GM04503 (cell line): ENCODE data around the gene FBXO9.
"Not testable (repeated sequence)": the region's sequence is repeated elsewhere in the genome, so short reads cannot be mapped to it uniquely, and the experiment has no call there.

Experiments
- DNase-seq: peaks from one replicate; pipeline ENCODE4 v3.0.0-alpha.2; 2012; ENCODE audit warnings: low read depth

Gene FBXO9

DNA sequence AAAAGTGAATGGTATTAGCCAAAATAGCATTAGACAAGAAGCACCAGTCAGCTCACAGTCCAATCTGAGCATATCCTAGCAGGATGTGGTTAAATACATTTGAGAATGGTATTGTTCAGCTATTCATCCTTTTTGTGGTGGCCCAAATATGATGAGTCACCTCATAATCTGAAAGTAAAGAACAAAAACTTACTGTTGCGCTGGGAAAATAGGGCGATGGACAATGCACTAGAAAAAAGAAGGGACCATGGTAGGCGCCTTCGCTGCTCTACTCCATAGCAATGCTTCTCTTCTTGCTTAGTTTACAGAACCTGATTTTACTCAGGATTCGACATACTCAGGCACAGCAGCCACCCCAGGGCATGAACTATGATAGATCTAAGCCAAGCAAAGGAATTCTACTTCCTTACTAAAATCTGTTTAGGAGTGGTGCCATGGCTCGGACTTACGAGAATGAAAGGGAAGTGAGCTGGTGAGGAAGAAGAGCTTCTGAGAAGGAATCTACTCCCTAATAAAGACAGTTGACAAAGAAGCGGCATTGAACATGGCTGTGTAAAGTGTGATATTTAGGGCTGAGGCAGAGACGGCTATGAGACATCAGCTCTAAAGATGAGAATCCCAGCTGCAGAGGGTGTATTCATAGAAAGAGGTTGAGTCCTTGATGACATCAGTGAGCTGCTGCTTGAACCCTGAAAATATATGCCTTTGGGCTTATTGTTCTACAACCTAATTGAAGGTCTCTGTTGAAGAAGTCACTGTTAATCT, 16.6 kb upstream of the FBXO9 start:
- no peak for DNase-seq

DNA sequence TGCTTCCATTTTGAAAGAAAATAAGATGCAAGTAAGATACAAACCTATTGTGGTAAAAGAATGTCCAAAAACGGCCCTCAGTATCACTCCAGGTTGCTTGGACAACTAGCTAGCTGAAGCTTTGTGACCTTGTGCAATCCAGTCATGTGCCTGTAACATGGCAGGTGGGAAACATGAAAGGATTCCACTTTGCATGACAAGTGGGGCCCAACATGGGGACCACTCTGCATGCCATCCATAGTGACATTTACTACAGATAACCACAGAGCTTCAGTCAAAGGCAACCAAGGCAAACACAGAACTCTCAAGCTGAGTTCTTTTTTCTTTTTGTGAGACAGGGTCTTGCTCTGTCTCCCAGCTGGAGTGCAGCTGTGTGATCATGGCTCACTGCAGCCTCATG, 15.8 kb upstream of the FBXO9 start:
- DNase-seq: no peak

DNA sequence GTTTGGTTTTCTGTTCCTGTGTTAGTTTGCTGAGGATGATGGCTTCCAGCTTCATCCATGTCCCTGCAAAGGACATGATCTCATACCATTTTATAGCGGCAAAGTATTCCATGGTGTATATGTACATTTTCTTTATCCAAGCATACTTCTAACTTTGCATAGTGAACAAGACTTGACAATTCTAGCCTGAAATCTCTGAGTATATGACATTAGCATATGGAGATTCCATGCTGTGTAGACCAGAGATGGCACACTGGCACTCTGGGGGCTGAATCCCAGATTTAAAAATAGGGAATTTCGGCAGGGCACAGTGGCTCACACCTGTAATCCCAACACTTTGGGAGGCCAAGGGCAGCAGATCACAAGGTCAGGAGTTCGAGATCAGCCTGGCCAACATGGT, 13.1 kb upstream of the FBXO9 start:
- not testable (repeated sequence) for DNase-seq

DNA sequence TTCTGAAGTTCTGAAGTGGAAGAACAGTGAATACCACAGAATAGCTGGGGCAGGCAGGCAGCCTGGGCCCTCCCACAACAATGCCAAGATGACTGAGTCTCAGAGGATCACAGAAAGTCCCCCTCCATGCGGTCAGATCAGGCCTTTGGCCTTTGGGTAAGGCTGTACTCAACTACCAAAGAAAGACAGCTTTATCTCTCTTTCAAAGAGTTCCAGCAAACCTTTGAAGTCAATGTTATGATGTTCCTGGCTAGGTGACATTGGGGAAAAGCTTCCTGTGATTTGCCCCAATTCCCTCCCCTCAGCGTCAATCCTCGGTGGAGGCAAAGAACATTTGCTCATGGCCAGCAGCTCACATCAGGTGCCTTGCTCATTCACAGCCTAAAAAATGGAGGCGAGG, 10.7 kb upstream of the FBXO9 start:
- DNase-seq: no peak

DNA sequence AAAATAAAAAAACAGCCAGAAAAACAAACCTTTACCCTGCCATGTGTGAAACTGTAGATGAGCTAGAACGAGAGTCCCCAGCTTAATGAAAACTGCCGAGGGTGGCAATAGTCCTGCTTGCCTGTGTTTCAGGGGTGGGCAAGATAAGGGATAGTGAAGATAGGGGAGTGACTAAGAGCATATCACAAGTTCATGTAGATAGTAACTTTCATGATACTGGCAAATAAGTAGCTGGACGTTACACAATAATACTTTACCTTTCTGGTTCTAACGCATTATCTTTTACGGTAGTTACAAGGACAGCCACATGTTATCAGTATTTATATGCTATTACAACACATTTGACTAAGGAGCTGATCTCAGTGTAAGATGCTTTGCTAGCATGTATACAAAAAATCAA, 9.3 kb upstream of the FBXO9 start:
- DNase-seq: no peak

DNA sequence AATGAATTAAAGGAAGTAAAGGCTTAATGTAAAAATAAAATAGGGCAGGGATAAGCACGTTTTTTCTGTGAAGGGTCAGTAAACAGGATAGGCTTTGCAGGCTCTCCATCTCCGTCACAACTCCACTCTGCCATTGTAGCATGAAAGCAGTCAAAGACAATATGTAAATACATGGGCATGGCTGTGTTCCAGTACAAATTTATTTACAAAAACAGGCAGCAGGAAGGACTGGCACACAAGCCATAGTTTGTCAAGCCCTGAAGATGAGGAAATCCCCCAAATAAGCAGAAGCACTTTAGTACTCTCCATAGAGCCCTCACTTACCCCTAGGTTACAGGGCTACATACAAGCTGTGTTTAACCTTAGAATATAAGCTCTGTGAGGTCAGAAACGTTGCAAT, 8.9 kb upstream of the FBXO9 start:
- no peak for DNase-seq

DNA sequence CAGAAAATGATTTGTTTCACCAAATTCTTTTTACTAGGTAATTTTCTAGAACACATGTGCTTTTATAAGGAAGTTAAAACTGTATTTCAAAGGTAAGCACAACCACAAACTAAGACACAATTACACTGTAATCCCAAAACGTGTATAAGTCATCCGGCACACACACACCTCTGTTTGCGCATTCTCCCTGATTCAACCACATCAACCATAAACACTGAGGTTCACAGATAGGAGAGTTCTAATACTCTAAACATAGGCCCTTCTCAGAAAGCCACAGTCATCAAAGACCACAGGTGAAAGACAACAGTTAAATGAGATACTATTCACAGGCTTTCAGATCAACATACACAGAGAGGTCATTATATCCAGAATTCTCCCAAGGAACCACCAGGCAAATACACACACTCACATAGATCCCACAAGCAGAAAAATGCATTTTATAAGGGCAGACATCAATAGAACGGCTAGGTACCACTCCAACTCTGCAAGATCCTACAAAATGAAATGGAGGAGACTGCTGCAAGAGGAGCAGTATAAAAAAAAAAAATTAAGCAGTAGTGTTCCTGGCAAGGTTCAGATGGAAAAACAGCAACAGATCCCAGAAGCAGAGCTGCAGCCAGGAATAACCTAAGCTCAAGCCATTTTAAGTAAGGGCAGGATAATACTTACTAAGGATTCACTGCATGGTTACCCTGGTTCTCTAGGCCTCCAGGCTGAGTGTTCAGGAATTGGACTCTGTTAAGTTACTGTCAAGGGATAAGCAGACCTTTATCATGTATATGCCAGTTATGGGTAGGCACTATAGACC, 6.6 kb upstream of the FBXO9 start:
- DNase-seq: no peak

DNA sequence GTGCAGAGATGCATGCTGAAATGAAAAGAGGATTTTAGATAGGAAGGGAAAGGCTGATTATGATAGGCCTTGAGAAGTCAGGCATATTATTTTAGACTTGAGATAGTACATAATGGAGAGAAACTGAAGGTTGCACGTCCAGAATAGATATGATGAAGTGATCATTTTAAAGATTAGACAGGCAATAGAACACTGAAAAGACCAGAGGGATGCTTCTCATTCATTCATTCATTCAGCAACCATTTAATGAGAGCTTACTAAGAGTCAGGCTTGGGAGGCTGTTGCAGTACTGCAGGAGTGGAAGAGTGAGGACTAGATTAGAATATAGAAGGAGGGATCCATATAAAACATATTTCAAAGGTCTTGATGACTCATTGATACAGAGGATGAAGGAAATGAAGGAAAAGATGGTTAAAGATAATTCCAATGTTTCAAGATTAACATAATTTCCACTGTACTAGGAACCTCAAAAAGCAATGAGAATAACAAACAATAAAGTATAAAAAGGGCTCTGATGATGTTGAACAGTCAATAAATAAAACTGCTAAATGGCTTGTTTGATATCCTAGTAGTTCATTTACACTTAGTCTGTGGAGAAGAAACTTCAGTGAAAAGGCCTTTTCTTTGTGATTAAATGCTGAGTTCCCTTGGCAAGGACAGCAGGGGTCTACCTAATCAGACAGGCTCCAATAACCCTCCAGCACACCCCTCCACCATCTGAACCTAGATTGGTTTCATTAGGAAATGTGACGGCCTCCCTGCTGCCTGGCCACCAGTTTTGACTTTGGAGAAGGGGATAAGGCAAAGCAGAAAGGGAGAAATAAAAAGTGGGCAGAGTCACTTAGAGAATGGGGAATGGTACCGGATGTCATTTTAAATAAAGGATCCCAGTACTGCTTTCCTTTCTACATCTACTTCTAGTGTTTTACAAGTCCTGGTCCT, 5.3 kb upstream of the FBXO9 start:
- no peak for DNase-seq

DNA sequence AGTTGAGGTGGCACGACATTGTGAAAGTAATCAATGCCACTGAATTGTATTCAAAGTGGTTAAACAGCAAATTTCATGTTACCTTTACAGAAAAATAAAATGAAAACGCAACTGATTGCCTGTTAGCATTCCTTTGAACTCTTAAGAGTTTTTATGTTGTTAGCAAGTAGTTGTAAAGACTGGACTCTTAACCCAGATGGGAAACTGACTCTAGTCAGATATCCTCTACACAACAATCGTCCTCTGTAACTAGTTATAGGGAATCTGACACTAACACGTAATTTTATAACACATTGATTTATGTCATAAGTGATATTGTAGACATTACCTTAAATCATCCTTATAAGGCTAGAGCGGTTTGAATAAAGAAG, 3.0 kb upstream of the FBXO9 start:
- no peak for DNase-seq

DNA sequence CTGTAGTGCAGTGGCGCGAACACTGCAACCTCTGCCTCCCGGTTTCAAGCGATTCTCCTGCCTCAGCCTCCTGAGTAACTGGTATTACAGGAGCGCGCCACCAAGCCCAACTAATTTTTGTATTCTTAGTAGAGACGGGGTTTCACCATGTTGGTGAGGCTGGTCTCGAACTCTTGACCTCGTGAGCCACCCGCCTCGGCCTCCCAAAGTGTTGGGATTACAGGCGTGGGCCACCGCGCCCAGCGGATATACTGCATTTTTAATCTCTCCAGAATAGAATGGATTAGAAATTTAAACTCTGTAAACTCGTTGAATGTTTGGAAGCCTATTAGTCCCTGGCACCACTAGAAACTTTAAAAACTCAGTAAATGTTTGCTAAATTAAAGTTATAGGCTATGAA, 949 bp upstream of the FBXO9 start:
- not testable (repeated sequence) for DNase-seq

DNA sequence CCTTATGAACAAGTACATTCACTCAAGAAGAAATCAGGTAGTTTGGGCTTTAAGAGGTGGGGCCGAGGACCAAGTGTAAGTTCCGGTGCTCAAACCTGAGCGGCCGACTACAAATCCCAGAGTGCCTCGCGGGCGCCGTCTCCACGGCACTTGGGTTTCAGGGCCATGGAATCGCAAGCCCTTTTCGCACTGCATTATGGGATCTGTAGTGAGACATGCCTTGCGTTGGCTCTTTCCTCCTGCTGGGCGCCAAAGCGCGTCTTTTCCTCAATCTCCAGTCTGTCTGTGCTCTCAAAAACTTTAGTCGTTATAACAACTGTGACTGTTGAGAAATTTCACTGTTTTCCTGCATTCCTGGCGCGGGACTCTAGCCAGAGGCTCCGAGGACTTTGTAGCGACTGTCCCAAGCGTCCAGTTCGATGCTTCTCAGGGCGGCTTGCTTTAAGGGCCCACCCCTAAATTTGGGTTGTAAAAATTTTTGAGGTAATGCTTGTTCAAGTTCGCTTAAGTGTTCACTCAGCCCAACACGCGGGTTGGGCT, 408 bp upstream of the FBXO9 start:
- DNase-seq: peak; percentile 86

DNA sequence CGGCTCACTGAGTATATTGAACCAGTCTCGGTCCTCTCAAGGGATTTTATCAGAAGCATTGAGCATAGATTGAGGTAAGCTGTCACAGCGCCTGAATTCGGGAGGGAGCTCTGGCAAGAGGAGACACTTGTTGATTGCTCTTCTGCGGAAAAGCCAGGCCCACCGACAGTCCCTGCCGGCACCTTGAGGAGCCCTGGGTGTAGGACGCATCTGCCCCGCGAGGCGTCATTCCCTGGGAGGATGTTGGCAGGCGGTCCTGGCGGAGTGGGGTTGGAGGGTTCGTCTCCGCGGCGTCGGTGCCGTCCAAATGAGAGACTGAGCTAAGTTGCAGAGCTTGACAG, 843 bp downstream of the FBXO9 start:
- DNase-seq: no peak

DNA sequence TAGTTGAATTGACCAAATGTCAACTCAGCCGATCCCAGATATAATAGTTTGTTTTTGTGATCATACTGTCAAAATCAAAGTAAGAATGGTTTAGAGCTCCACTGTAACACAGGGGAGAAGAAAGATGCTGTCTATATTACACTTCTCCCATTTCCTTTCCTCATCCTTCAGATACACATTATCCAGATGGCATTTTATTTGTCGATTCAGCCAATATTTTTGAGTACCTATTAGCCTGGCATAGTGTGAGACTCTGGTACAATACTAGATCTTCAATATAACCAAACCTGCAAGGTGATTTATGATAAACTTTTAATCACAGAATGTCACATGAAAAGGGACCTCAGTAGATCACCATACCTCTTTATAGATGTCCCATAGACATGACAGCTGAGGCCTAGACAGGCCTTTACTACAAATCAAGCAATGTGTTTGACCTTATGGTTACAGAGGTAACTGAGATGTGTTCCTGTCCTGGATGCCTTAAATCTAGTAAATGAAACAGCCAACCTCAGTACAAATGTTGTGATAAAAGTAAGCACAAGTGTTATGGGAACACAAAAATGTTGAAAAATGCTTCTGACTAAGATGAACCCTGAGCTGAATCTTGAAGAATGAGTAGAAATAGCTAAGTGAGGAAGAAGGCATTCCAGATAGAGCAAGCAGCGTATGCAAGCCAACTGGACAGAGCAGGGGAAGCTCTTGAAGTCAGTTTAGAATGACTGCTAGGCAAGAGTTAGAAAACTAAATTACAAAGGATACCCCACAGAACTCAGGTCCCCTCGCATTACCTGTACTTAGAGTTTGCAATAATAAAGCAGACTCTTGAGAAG, 1.9 kb downstream of the FBXO9 start:
- no peak for DNase-seq

DNA sequence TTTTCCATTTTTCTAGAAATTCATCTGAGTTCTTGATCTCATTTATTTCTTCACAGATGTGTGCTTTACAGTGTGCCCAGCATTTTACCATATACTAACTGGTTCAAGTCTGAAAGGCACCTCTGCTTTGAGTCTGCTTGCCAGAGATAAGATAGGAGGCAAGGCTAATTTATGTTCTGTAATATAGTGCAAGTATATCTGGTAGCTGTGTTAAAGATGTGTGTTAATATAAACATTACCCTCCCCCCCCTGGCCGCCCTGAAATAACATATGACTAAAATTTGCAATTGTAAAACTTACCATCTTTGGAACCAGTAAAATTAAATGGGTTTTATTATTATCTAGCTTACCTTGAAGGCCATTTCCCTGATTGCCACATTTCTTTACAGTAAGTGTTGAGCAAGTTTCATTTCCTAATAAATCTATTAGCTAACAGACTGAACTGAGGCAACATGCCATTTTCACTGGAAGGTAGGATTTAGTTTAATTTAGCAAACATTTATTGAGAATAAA, 2.7 kb downstream of the FBXO9 start:
- no peak for DNase-seq

DNA sequence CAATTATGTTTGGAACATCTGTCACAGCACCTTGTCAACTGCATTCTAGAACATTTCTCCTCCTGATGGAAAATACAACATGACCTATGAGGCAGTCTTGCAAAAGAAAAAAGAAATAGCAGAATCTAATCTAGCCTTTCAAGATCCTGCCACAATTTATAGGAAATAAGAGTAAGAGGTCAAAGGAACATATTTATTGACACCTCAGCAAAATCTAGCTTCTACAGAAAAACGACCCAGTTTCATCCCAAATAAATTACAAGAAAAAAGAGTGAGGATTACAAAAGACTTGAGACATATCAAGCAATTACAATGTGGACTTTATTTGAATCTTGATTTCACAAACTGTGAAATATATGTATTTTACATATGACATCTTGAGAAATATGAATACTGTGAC, 4.2 kb downstream of the FBXO9 start:
- no peak for DNase-seq

DNA sequence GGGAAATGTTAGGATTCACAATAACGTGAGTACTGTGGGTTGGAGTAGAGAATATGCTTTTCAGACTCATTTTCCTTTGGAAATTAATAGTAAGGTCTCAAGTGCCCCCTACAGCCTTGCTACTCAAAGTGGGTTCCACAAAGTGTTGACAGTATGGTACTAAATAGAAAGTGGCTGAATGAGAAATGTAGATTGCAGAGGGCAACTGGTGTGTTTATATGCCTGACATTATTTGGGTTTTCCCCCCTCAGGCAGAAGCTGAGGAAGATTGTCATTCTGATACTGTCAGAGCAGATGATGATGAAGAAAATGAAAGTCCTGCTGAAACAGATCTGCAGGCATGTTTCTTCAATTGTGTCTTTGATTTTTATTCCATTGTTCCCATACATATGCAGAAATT, 5.6 kb downstream of the FBXO9 start:
- no peak for DNase-seq

DNA sequence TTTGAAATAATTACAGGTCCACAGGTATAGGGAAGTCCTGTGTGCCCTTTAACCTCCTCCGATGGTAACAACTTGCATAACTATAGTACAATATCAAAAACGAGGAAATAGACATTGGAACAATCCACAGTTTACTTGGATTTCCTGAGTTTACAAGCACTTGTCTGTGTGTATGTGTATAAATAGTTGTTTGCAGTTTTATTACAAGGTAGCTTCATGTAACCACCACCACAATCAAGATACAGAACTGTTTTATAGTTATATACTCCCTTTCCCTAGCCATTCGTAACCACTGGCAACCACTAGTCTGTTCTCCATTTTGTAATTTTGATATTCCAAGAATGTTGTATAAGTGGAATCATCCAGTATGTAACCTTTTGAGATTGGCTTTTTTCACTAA, 9.1 kb downstream of the FBXO9 start:
- no peak for DNase-seq

DNA sequence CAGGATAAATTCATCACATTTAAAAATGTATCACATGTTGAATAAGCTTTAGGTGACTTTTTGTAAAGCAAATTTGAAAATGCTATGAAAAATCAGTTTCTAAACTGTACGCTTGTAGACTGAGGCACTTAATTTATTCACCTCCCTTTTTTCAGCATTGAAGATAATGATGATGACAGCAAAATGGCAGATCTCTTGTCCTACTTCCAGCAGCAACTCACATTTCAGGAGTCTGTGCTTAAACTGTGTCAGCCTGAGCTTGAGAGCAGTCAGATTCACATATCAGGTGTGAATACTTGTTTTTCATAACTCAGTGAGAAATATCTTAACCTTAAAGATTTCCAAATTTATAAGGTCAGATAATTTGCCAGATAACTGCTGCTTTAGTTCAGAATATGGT, 15.6 kb downstream of the FBXO9 start:
- DNase-seq: no peak

DNA sequence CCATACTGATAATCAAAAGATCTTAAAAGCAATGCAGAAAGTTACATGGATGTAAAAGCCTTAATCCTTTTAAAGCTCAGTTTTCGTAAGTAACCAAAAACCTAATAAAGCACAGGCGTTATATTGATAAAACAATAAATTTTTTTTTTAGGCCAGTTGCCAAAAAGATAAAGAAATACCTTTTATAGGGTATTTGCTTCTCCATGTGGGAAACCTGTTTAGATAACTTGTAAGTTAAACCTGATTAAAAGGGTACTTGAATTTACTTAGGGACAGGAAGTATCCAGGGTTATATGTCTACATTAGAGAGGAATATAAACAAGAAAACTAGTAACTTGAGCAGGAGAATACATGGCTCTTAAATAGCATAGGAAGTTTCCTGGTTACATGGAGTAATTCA, 21.1 kb downstream of the FBXO9 start:
- no peak for DNase-seq

DNA sequence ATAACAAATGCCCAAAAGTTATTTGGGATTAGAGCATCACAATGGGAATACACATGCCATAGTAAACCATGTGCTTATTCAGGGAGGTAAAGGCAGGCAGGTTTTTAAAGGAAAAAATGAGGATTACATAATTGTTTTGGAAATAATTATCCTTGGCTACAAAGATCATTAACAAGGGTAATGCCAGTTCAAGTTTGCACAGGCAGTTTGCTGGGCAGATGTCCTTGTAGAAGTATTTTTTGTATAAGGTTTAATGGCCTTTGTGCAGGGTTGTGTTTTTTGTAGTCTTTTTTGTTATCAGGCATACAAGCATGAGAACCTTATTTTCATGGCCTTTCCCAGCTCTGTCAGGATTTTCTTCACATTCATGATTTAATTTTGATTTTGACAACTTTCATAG, 24.7 kb downstream of the FBXO9 start:
- DNase-seq: no peak

DNA sequence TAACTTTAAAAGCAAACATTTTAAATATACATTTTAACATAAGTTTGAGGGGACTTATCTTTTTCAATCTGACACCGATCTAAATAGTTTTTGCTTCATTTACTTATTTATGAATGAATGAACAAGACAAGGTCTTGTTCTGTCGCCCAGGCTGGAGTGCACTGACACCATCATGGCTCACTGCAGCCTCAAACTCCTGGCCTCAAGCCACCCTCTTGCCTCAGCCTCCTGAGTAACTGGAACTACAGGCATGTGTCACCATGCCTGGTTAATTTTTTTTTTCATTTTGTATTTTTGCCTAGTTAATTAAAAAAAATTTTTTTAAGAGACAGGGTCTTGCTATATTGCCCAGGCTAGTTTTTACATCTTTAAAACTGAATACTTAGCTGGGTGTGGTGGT, 25.4 kb downstream of the FBXO9 start:
- no peak for DNase-seq
